ENCODE results near the gene WWOX.
"Not testable (repeated sequence)": the region's sequence is repeated elsewhere in the genome, so short reads cannot be mapped to it uniquely, and the experiment has no call there.

Gene WWOX

GRCh38 chr16:79215289-79215688 is 1115.8 kb downstream of the WWOX start:
- DNase-seq, result no peak

DNA sequence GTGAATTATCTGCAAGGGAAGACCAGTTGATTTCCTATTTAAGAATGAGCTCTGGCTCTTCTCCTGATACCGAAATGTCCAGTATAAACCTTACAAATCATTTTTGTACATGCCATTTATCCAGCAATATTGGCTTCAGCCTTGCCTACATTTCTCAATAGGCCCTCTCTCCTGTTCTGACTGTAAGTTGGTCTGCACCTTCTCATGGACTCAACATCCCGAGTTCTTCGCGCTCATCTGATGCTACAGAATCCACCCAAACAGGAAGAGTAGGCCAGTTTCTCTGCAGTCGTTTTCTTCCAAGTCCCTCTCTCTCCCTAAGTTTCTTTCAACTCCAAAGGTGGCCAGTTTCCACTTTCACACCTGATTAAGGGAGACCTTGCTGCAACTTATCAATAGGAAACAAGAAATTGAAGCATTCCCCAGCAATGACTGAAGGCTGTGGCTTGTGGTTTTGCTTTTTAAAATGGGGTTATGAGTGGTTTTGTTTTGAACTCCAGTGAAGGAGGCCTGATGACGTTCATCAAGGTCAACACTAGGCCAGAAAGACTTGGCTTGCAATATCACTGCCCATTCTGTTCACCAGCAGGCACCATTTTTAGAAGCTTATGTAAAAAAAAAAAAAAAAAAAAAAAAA is 1118.0 kb downstream of the WWOX start:
- no peak for DNase-seq

DNA sequence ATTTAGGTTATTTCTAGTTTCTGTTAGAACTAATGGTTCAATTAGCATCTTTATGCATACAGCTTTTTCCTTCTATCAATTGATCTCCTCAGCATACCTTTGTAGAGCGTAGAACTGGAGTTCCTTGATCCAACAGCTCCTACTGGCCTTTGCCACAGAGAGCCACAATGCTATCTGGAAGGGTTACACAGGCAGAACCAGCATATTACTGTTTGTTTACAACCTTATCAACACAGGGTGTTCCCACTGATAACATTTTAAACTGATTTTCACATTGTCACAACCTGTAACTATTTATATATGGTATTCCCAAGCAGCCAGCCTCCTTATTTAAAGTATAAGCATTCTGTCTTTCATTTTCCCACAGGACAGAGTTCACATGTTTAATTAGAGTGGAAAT is 1118.9 kb downstream of the WWOX start:
- no peak for DNase-seq

- DNase-seq, result not testable (repeated sequence)
Observed at GRCh38 chr16:79225994-79226393, 1126.5 kb downstream of the WWOX start.

GRCh38 chr16:79229361-79229760 is 1129.9 kb downstream of the WWOX start:
- no peak for DNase-seq

- not testable (repeated sequence) for DNase-seq
Observed at GRCh38 chr16:79245700-79246099, 1146.2 kb downstream of the WWOX start.

GRCh38 chr16:79247386-79247785 is 1147.9 kb downstream of the WWOX start:
- DNase-seq, result no peak

DNA sequence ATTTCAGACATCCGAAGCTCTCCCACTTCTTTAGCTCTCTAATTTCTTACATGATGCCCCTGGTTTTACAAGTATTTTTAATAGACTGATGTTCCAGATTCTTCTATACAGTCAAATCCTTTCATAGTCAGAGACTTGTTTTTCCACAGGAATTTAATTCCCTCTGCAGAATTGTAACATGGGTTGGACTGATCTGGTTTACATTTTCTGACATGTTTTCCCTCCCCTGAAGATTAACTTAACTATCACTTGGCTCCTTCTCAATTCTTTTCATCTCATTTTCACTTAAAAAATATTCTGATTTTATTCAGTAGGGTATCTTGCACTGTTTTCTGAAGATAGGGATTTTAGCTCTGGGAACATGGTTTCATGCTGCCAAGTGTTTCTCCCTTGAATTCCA is 1148.9 kb downstream of the WWOX start:
- DNase-seq, result no peak

DNA sequence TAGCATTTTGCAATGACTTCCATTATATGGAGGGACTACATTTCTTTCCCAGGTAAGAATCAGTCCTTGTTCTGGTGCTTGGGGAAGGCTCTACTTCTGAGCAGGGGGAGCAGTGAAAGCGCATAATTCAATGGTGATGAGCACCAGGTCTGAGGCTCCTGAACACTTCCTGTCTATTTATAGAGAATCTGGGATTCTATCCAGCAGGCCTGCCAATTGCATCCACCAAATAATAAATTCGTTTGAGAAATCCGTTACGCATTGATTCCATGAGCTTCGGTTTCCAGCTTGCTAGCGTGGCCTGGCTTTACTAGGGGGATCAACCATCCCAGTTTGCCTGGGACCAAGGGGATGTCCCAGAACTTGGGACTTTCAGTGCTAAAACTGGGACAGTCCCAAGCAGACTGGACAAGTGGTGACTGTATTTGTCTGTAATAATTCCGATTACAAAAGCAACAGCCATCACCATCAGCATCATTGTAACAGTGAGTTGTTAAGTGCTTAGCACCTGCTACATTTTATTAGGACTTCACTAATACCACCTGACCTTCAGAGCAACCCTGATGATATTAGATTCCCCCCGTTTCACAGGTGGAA is 1151.1 kb downstream of the WWOX start:
- no peak for DNase-seq

GRCh38 chr16:79253100-79253631 is 1153.7 kb downstream of the WWOX start:
- no peak for DNase-seq

GRCh38 chr16:79257953-79258490 is 1158.6 kb downstream of the WWOX start:
- DNase-seq, result no peak

DNA sequence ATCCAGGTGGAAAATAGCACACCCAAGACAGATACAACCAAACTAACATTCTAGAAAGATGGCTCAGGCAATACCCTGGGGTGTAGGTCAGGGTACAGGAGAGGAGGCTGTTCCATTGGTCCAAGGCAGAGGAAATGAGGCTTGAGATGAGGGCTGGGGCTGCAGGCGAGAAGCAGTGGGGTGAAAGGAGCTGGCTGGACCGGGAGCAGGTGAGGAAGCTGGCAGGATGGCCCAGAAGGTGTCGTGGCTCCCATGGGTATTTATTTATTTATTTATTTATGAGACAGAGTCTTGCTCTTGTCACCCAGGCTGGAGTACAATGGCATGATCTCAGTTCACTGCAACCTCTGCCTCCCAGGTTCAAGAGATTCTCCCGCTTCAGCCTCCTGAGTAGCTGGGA is 1161.4 kb downstream of the WWOX start:
- DNase-seq, result not testable (repeated sequence)

DNA sequence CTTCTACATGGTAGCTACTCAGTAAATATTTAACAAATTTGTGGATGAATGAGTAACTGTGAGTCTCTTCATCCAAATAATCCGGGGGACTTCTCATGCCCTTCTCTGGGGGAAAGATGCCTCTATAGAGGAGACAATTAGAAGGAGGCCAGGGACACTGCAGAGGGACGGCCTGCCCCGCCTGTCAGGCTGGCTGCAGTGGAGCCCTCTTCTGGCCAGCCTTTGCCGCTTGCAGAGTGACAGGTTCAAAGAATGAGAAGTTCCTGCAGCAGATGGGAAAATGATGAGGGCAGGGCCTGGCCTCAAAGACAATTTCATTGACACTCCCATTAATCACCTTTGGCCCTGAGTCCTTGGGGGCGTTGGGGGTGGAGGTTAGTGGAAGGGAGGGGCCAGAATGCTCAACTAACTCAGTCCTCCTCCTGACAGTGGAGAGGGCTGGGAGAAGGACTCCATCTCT is 1162.1 kb downstream of the WWOX start:
- no peak for DNase-seq

- DNase-seq, result no peak
Observed at GRCh38 chr16:79261944-79262552, 1162.6 kb downstream of the WWOX start.
